CD14-positive monocyte (primary cell): ENCODE measurements around the gene ACR. TPM values are rescaled to one million over a fixed set of nuclear protein-coding genes. Genes with fewer than 3 reads are reported as not detected.

ENCODE experiments used
- DNase-seq, 3 donors: peaks; one replicate each; pipeline ENCODE4 v3.0.0-alpha.2; 2011 to 2022
- H2AFZ ChIP-seq: 2 replicates; pipeline ENCODE4 v1.6.0; 2012; ENCODE audit warnings: mild to moderate bottlenecking, low read depth, low read length, inconsistent platforms; ENCODE audit not compliant: insufficient read depth, poor library complexity, severe bottlenecking
- H3K27ac ChIP-seq, 2 donors: 1 replicate in 1 of 2; 2 replicates in 1 of 2; pipeline ENCODE4 v1.5.1; 2012 to 2013; ENCODE audit warnings: low read length in 2 of 2, control low read depth in 1 of 2, inconsistent platforms in 1 of 2, low read depth in 1 of 2, mild to moderate bottlenecking in 1 of 2
- H3K27me3 ChIP-seq, 2 donors: one replicate each; pipeline versions ENCODE4 v1.6.0 to v1.6.1; 2011 to 2013; ENCODE audit warnings: low read length in 2 of 2; ENCODE audit not compliant: control insufficient read depth in 2 of 2, insufficient read depth in 2 of 2
- H3K36me3 ChIP-seq, 2 donors: replicated peaks in 1 of 2; 1 replicate in 1 of 2; 2 replicates in 1 of 2; pipeline versions ENCODE4 v1.5.1 to v1.6.1; 2012 to 2013; ENCODE audit warnings: low read length in 2 of 2, control low read depth in 1 of 2, inconsistent platforms in 1 of 2, mild to moderate bottlenecking in 1 of 2; ENCODE audit not compliant: insufficient read depth in 2 of 2, control insufficient read depth in 1 of 2
- H3K4me1 ChIP-seq, 2 donors: 1 replicate in 1 of 2; 2 replicates in 1 of 2; pipeline versions ENCODE4 v1.5.1 to v1.6.1; 2012 to 2013; ENCODE audit warnings: low read length in 2 of 2, control low read depth in 1 of 2, inconsistent platforms in 1 of 2, mild to moderate bottlenecking in 1 of 2, moderate library complexity in 1 of 2; ENCODE audit not compliant: insufficient read depth in 2 of 2, control insufficient read depth in 1 of 2
- H3K4me2 ChIP-seq: replicated peaks from 2 replicates; pipeline ENCODE3; 2012; ENCODE audit warnings: low read length, moderate library complexity, mild to moderate bottlenecking; ENCODE audit not compliant: poor library complexity, severe bottlenecking; ENCODE audit errors: extremely low read depth
- H3K4me3 ChIP-seq, 3 experiments: fragments of 200-600 bp in 1 of 3; sonication (generic) in 1 of 3; replicated peaks in 1 of 3; 1 replicate in 2 of 3; 2 replicates in 1 of 3; pipeline ENCODE4 v1.5.1; 2011 to 2013; ENCODE audit warnings: low read length in 3 of 3, mild to moderate bottlenecking in 3 of 3, control low read depth in 2 of 3, low read depth in 2 of 3, inconsistent platforms in 1 of 3, moderate library complexity in 1 of 3
- H3K79me2 ChIP-seq: 2 replicates; pipeline ENCODE4 v1.6.0; 2012; ENCODE audit warnings: mild to moderate bottlenecking, control low read depth, inconsistent platforms, low read length, moderate library complexity; ENCODE audit not compliant: insufficient read depth
- H3K9ac ChIP-seq: 2 replicates; pipeline ENCODE4 v1.6.0; 2017; ENCODE audit warnings: low read length, mild to moderate bottlenecking; ENCODE audit not compliant: insufficient read depth, poor library complexity, severe bottlenecking
- H3K9me3 ChIP-seq, 2 donors: replicated peaks in 1 of 2; 1 replicate in 1 of 2; 2 replicates in 1 of 2; pipeline versions ENCODE4 v1.5.1 to v1.6.1; 2012 to 2013; ENCODE audit warnings: low read length in 2 of 2, control low read depth in 1 of 2; ENCODE audit not compliant: control insufficient read depth in 1 of 2, insufficient read depth in 1 of 2
- H4K20me1 ChIP-seq: 2 replicates; pipeline ENCODE4 v1.6.0; 2012; ENCODE audit warnings: mild to moderate bottlenecking, low read length, control low read depth, moderate library complexity; ENCODE audit not compliant: insufficient read depth
- H3K27ac Mint-ChIP-seq, 7 donors: one replicate each; pipeline ENCODE4 v1.8.0; 2020; ENCODE audit warnings: mild to moderate bottlenecking in 7 of 7, mixed read lengths in 7 of 7, moderate library complexity in 6 of 7, inconsistent platforms in 2 of 7
- H3K27me3 Mint-ChIP-seq, 3 donors: one replicate each; pipeline ENCODE4 v1.8.0; 2021 to 2022; ENCODE audit warnings: low read depth in 3 of 3, mild to moderate bottlenecking in 3 of 3, mixed read lengths in 3 of 3, moderate library complexity in 3 of 3, inconsistent platforms in 1 of 3
- H3K36me3 Mint-ChIP-seq, 2 donors: one replicate each; pipeline ENCODE4 v1.8.0; 2020; ENCODE audit warnings: mixed read lengths in 2 of 2, inconsistent platforms in 1 of 2, mild to moderate bottlenecking in 1 of 2
- H3K4me1 Mint-ChIP-seq: one replicate; pipeline ENCODE4 v1.8.0; 2020; ENCODE audit warnings: mild to moderate bottlenecking, mixed read lengths
- H3K4me3 Mint-ChIP-seq, 2 donors: one replicate each; pipeline ENCODE4 v1.8.0; 2020; ENCODE audit warnings: mild to moderate bottlenecking in 2 of 2, mixed read lengths in 2 of 2, moderate library complexity in 1 of 2
- H3K9me3 Mint-ChIP-seq, 7 donors: one replicate each; pipeline ENCODE4 v1.8.0; 2020 to 2022; ENCODE audit warnings: mixed read lengths in 7 of 7, mild to moderate bottlenecking in 6 of 7, moderate library complexity in 6 of 7, inconsistent platforms in 2 of 7
- CTCF ChIP-seq: fragments of 200-600 bp; IDR thresholded peaks from one replicate; pipeline ENCODE4 v1.8.0; 2022; ENCODE audit warnings: antibody characterized with exemption, mild to moderate bottlenecking
- WGBS: methylation state at CpG from one replicate; pipeline ENCODE4 v1.1.5; 2013; ENCODE audit warnings: missing lambda C conversion rate; ENCODE audit not compliant: insufficient coverage; 5-methylcytosine and 5-hydroxymethylcytosine counted together
- intact Hi-C, 2 donors: fragments of 100-400 bp; cut with micrococcal nuclease; formaldehyde crosslinking; loops; one replicate each; pipeline versions ENCODE4 v1.15.0 to v1.15.1; 2023
- polyA plus RNA-seq, 3 donors: library from polyadenylated mRNA; depleted of rRNA in 1 of 3; unstranded in 2 of 3; stranded (reverse) in 1 of 3; fragments of 300-500 nt in 2 of 3; fragments of >200 nt in 1 of 3; fragmentation: Illumina TruSeq in 2 of 3; gene quantifications; 1 replicate in 2 of 3; 2 replicates in 1 of 3; pipeline ENCODE4 v1.2.3, GENCODE V29; 2012 to 2021

ACR gene
- polyA plus RNA-seq, 3 donors: not detected

GRCh38 chr22:50691521-50691920 is 46.5 kb upstream of the ACR start:
- H3K9me3 ChIP-seq: no peaks in the 10 kb centered on the region
- H2AFZ ChIP-seq: peak overlapping the region; percentile 38
- no peaks in the 10 kb centered on the region for H4K20me1 ChIP-seq
- 11% methylated on average over 1 of the region's 2 CpGs for WGBS
- Mint-ChIP-seq H3K36me3 (no peaks in the 10 kb centered on the region), H3K4me1 (peaks cover 32% of the 10 kb centered on the region), H3K9me3 (peaks cover 0 to 4% (median 0%) of the 10 kb centered on the region in 7 donors), H3K27me3 (peaks cover 0 to 3% (median 2%) of the 10 kb centered on the region in 3 donors), H3K4me3 (no peak overlapping the region), H3K27ac (no peak overlapping the region)
- no peak overlapping the region for H3K9ac ChIP-seq
- TF ChIP-seq CTCF: peak; percentile 67
- no peak overlapping the region for H3K4me2 ChIP-seq
- H3K36me3 ChIP-seq: no peaks in the 10 kb centered on the region
- peaks cover 25 to 31% of the 10 kb centered on the region in 2 donors for H3K4me1 ChIP-seq
- intact Hi-C loops: no loop called here
- DNase-seq: peak in 1 of 3 donors; percentile 22
- H3K27me3 ChIP-seq: no peaks in the 10 kb centered on the region
- H3K79me2 ChIP-seq: no peaks in the 10 kb centered on the region
- no peak overlapping the region for H3K4me3 ChIP-seq
- H3K27ac ChIP-seq: no peak overlapping the region

DNA sequence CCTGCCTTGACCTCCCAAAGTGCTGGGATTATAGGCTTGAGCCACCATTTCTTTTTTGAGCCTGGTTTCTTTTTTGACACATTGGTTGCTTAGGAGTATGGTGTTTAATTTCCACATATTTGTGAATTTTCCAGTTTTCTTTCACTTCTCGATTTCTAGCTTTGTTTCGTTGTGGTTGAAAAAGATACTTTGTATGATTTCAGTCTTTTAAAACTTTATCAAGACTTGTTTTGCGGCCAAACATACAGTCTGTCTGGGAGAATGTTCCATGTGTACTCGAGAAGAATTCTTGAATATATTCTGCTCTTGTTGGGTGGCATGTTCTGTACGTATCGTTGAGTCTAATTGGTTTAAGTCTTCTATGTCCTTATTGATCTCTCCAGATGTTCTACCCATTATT is 44.5 kb upstream of the ACR start:
- Histone ChIP-seq H3K9me3 (no peaks in the 10 kb centered on the region), H2AFZ (peak overlapping the region; percentile 21), H3K27me3 (no peaks in the 10 kb centered on the region), H3K4me3 (no peak overlapping the region), H3K27ac (no peak overlapping the region), H3K4me2 (no peak overlapping the region), H3K4me1 (peaks cover 12 to 16% of the 10 kb centered on the region in 2 donors), H3K36me3 (no peaks in the 10 kb centered on the region), H4K20me1 (no peaks in the 10 kb centered on the region), H3K9ac (no peak overlapping the region), H3K79me2 (no peaks in the 10 kb centered on the region)
- no peaks in the 10 kb centered on the region for H3K36me3 Mint-ChIP-seq
- peaks cover 0 to 4% (median 0%) of the 10 kb centered on the region in 7 donors for H3K9me3 Mint-ChIP-seq
- H3K27me3 Mint-ChIP-seq: peaks cover 0 to 3% (median 0%) of the 10 kb centered on the region in 3 donors
- no peak for DNase-seq
- intact Hi-C loops: no loop called here
- no peak overlapping the region for H3K27ac Mint-ChIP-seq
- no CpG with 5 or more reads among the region's 6 CpGs for WGBS
- H3K4me1 Mint-ChIP-seq: peaks cover 18% of the 10 kb centered on the region
- no peak for TF ChIP-seq CTCF
- H3K4me3 Mint-ChIP-seq: no peak overlapping the region
